ENCODE data around the gene KIF26B.

DNA sequence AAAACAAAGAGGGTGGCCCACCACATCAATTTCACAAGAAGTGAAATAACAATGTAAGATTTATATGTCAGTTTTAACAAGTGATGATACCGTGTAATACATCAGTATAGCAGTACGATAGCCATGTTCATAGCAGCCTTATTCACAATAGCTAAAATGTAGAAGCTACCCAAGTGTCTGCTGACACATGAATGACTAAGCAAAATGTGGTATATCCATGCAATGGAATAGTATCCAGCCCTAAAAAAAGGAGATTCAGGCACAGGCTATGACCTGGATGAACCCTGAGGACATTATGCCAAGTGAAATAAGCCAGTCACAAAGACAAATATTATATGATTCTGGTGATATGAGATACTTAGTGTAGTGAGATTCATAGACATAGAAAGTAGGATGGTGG, 18.0 kb downstream of the KIF26B start:
- TF ChIP-seq, protein P1, sequence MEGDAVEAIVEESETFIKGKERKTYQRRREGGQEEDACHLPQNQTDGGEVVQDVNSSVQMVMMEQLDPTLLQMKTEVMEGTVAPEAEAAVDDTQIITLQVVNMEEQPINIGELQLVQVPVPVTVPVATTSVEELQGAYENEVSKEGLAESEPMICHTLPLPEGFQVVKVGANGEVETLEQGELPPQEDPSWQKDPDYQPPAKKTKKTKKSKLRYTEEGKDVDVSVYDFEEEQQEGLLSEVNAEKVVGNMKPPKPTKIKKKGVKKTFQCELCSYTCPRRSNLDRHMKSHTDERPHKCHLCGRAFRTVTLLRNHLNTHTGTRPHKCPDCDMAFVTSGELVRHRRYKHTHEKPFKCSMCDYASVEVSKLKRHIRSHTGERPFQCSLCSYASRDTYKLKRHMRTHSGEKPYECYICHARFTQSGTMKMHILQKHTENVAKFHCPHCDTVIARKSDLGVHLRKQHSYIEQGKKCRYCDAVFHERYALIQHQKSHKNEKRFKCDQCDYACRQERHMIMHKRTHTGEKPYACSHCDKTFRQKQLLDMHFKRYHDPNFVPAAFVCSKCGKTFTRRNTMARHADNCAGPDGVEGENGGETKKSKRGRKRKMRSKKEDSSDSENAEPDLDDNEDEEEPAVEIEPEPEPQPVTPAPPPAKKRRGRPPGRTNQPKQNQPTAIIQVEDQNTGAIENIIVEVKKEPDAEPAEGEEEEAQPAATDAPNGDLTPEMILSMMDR (IDR thresholded peaks at IDR 0.05), result no peak
- TF ChIP-seq POLR2A (IDR thresholded peaks at IDR 0.05), result no peak

Data from body of pancreas (tissue), 4 donors.